Measurements from ENCODE around the gene PDE6A. TPM values are rescaled to one million over a fixed set of nuclear protein-coding genes. Genes with fewer than 3 reads are reported as not detected.

PDE6A gene
- polyA plus RNA-seq, 1 donor = 0.06 TPM

DNA sequence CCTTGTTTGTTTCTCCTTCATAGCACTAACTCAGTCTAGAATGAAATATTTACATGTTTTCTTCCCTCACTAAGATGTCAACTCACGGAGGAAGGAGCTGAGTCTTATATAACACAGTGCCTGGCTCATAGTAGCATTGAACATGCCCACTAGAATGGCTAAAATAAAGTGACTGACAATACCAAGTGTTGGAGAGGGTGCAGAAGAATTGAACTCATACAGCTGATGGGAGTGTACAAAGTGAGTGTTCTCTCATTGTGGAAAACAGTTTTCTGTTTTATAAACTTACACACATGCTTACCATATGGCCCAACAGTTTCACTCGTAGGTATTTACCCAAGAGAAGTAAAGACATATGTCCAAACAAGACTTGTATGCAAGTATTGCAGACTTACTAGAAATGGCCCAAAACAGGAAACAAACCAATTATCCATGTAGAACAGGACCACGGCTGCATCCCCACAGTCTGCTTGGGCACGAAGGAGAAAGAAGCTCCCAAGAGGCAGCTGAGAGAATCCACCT is 127.0 kb downstream of the PDE6A start:
- DNase-seq (ENCODE audit: low read depth) = no peak

DNA sequence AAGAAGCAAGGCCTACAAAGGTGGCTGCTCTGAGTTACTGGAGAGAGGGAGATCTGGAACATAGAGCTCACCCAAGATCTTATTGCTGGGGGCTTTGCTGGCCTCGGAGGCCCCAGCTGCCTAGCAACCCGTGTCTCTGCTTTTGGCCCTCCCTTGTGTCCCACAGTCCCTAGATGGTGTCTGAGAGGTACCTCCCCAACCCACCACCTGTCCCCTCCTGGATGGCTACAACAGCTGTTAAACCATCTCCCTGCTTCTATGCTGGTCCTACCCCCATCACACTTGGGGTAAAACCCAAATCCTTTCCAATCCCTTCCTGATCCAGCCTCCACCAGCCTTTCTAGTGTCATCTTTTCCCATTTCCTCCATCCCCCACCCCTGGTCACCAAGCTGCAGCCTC is 127.9 kb downstream of the PDE6A start:
- DNase-seq (ENCODE audit: low read depth) = no peak

DNA sequence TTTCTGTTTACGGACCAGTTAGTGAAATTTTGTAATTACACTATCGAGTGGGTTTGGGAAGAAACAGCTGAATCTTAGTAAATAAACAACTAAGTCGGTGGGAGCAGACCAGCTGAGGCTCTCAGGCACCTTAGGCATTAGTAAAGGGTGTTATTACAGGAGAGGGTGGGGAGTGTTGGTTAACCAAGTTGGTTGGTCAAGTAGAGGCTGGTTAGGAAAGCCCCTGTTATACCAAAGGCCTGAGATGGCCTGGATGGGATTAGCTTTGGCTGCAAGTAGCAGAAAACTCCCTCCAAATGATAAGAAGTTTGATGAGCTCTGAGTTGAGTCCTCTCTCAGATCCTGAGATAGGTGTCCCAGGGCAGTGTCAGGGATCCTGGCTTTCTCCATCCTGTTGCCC is 133.1 kb downstream of the PDE6A start:
- DNase-seq (ENCODE audit: low read depth) = no peak

DNA sequence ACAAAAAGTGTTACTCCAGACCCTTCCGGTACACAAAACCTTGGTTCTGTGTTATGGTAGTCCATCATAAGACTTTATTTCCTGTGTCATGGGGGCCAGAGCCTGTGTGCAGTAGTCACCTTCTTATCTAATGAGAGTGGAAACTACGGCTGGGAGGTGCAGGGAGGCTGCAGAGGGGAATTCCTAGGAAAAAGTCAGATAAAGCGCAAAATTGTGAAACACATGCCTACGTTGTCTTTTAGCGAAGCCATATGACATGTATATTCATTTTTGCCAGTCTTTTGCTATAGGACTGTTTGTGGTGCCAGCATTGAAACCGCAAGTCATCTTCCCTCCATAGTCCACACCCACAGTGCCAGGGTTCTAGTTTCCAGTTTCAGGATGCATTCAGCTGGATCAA is 133.7 kb downstream of the PDE6A start:
- no peak for DNase-seq (ENCODE audit: low read depth)

DNA sequence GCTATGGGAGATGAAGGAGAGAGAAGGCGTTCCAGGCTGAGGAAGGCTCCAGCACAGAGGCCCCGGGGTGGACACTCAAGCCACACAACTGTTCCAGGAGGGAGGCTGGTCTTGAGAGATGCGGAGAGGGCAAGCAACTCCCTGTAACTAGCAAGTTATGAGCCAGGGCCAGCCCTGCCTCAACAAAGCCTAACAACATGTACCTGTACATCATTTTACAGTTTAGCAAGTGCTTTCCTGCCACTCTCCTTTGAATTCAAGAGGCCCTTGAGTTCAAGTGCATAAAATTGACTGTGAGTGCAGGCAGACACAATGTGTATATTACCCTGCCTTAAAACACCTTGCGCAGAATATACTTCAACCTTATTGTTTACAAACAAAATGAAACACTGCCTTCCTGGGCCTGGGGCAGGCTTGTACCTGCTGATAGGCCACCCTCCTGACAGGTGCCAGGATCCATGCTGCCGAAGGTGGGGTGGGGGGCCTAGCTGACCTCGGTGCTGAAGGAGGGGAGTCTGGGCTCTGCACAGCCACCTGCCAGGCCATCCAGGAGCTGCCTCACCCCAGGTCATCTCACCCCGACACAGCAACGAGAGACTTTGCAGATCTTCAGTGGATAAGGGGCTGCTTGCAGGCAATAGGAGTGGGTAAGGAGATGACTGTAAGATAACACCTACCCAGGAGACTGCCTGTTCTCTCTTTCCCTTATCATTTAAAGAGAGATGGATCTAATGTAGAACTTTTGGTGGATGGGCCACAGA is 134.5 kb downstream of the PDE6A start:
- no peak for DNase-seq (ENCODE audit: low read depth)

DNA sequence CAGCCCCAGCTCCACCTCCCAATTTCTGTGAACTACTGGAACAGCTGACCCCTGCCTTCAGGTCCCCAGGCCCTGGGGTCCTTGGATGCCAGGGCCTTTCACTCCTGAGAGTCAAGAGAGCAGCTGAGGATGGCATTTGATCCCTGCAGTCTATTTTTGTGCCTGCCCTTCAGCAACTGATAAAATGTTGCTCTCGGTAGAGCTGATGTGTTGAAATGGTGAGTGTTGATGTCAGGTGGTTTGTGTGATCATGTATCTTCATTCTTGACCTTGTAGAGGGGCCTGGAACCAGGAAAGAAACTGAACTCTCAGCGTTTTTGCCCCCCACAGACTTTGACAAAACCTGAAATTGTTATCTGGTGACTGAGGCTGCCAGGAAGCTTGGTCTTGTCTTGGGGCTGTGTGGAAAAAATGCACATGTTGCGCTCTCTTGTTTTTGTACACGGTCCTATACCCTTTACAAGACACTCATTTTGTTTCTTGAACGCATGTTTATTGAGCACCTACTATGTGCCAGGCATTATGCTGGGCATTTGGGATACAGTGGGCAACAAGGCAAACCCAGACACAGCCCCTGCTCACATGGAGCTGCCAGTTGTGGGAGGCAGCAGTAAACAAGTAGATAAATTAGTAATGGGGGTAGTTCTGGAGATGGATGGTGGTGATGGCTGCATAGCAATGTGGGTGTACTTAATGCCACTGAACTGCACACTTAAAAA is 136.2 kb downstream of the PDE6A start:
- DNase-seq (ENCODE audit: low read depth) = no peak

Other genes starting within 250 kb of the PDE6A start
- 6.5 TPM for gene PPARGC1B, start 214.5 kb downstream of the PDE6A start, polyA plus RNA-seq (ENCODE audit: insufficient read length)
- 8.6 TPM for gene SLC26A2, start 16.0 kb upstream of the PDE6A start, polyA plus RNA-seq (ENCODE audit: insufficient read length)
- gene TIGD6, start 55.9 kb upstream of the PDE6A start, polyA plus RNA-seq (ENCODE audit: insufficient read length) = 2.1 TPM
- 17.5 TPM for gene HMGXB3, start 55.9 kb upstream of the PDE6A start, polyA plus RNA-seq (ENCODE audit: insufficient read length)
- 22.9 TPM for gene CSF1R, start 141.8 kb upstream of the PDE6A start, polyA plus RNA-seq (ENCODE audit: insufficient read length)
- gene PDGFRB, start 211.1 kb upstream of the PDE6A start, polyA plus RNA-seq (ENCODE audit: insufficient read length) = 115 TPM
- 0.24 TPM for gene CDX1, start 222.0 kb upstream of the PDE6A start, polyA plus RNA-seq (ENCODE audit: insufficient read length)
- 0.30 TPM for gene SLC6A7, start 245.3 kb upstream of the PDE6A start, polyA plus RNA-seq (ENCODE audit: insufficient read length)